Testis (tissue), 5 donors: ENCODE data around the gene HLX. TPM values are rescaled to one million over a fixed set of nuclear protein-coding genes. Genes with fewer than 3 reads are reported as not detected.

Source experiments
- DNase-seq: peaks from one replicate; pipeline ENCODE4 v3.0.0-alpha.2; 2019
- H3K27ac ChIP-seq, 2 donors: fragments of 200-600 bp; sonication (generic); one replicate each; pipeline ENCODE4 v1.5.1; 2019
- H3K27me3 ChIP-seq: fragments of 200-600 bp; sonication (generic); one replicate; pipeline ENCODE4 v1.5.1; 2019
- H3K36me3 ChIP-seq: fragments of 200-600 bp; sonication (generic); one replicate; pipeline ENCODE4 v1.5.1; 2017; ENCODE audit warnings: low read depth; ENCODE audit errors: missing control alignments
- H3K4me1 ChIP-seq: fragments of 200-600 bp; sonication (generic); one replicate; pipeline ENCODE4 v1.5.1; 2019
- H3K4me3 ChIP-seq, 2 donors: fragments of 200-600 bp; sonication (generic); one replicate each; pipeline ENCODE4 v1.5.1; 2017 to 2019
- H3K9me3 ChIP-seq: fragments of 200-600 bp; sonication (generic); one replicate; pipeline ENCODE4 v1.5.1; 2017
- CTCF ChIP-seq, 3 experiments: fragments of 450-650 bp in 2 of 3; fragments of 200-600 bp in 1 of 3; sonication (generic) in 1 of 3; IDR thresholded peaks; one replicate each; pipeline ENCODE4 v1.5.1; 2016 to 2019; ENCODE audit warnings: antibody characterized with exemption in 3 of 3, mild to moderate bottlenecking in 2 of 3, moderate library complexity in 1 of 3
- POLR2A ChIP-seq: fragments of 450-650 bp; IDR thresholded peaks from one replicate; pipeline ENCODE4 v1.6.1; 2017; ENCODE audit warnings: antibody characterized with exemption, mild to moderate bottlenecking, moderate library complexity
- WGBS, 2 donors: methylation state at CpG; one replicate each; pipeline ENCODE4 v1.1.5; 2018; 5-methylcytosine and 5-hydroxymethylcytosine counted together
- intact Hi-C: fragments of 100-400 bp; cut with DNase I; formaldehyde crosslinking; loops from one replicate; pipeline ENCODE4 v1.15.1; 2023; ENCODE audit warnings: low total_unique reads
- long read RNA-seq, 2 donors: transcript quantifications; one replicate each; lab custom pipeline, GENCODE V29; 2026
- polyA plus RNA-seq: library from polyadenylated mRNA; stranded (reverse); fragments of 350-450 nt; fragmentation: Illumina TruSeq; extraction: RNeasy Lipid Tissue Mini Kit (QIAGEN cat#74804); gene quantifications from one replicate; pipeline ENCODE4 v1.2.3, GENCODE V29; 2014; ENCODE audit warnings: low read depth, low replicate concordance; ENCODE audit not compliant: insufficient read depth
- total RNA-seq, 2 donors: library from RNA; depleted of rRNA; stranded (reverse); fragments of >200 nt; gene quantifications; one replicate each; pipeline ENCODE4 v1.2.3, GENCODE V29; 2016

Gene HLX
- total RNA-seq, result 1 to 10 TPM; 3.5 to 5.3 TPM
- 4.0 TPM for polyA plus RNA-seq
- long read RNA-seq, donor 1, full-length matches to known transcripts, result 6 of 6 reads
- long read RNA-seq, donor 1, partial matches to known transcripts, result 0 of 6 reads
- long read RNA-seq, donor 1, other reads (novel, unspliced or antisense), result 0 of 6 reads
- long read RNA-seq, donor 2, full-length matches to known transcripts, result 5 of 5 reads
- long read RNA-seq, donor 2, partial matches to known transcripts, result 0 of 5 reads
- long read RNA-seq, donor 2, other reads (novel, unspliced or antisense), result 0 of 5 reads

GRCh38 chr1:220879076-220879508 lies at the start of gene HLX:
Gene HLX (plus strand): TSS chr1:220879443. CDS start chr1:220879858, 415 bp downstream.
- H3K4me1 ChIP-seq, result peaks cover 4% of the 10 kb centered on the region
- intact Hi-C loops, result no loop called here

GRCh38 chr1:220833436-220833835 lies 45.8 kb upstream of the HLX start:
- no peak for DNase-seq
- intact Hi-C loops, result no loop called here
- H3K4me3 ChIP-seq, result no peak overlapping the region
- no peaks in the 10 kb centered on the region for H3K27me3 ChIP-seq
- H3K36me3 ChIP-seq, result no peaks in the 10 kb centered on the region
- TF ChIP-seq CTCF (IDR thresholded peaks at IDR 0.05), result no peak
- TF ChIP-seq POLR2A, result no peak
- H3K9me3 ChIP-seq, result no peaks in the 10 kb centered on the region
- 58 to 88% methylated on average over 2 of the region's 2 CpGs for WGBS, 2 donors
- no peaks in the 10 kb centered on the region for H3K4me1 ChIP-seq
- no peak overlapping the region for H3K27ac ChIP-seq

More at GRCh38 chr1:220879076-220879508, at the start of gene HLX:
- H3K27me3 ChIP-seq, result no peaks in the 10 kb centered on the region
- peak within 1 kb of the TSS; percentile 69 to 71 for H3K4me3 ChIP-seq
- TF ChIP-seq CTCF (IDR thresholded peaks at IDR 0.05), result no peak
- TF ChIP-seq POLR2A, result no peak
- no peaks in the 10 kb centered on the region for H3K9me3 ChIP-seq
- WGBS, 2 donors, result 0 to 3% methylated on average over 18 to 26 of the region's 26 CpGs
- no peaks in the 10 kb centered on the region for H3K36me3 ChIP-seq
- peak; percentile 85 for DNase-seq
- peak within 1 kb of the TSS; percentile 84 to 95 for H3K27ac ChIP-seq

- Histone ChIP-seq H3K27me3 (no peaks in the 10 kb centered on the region), H3K4me3 (no peak overlapping the region), H3K4me1 (no peaks in the 10 kb centered on the region), H3K36me3 (no peaks in the 10 kb centered on the region), H3K27ac (no peak overlapping the region), H3K9me3 (no peaks in the 10 kb centered on the region)
- WGBS, 2 donors, result 79 to 80% methylated on average over 4 of the region's 4 CpGs
- no peak for TF ChIP-seq POLR2A
- TF ChIP-seq CTCF (IDR thresholded peaks at IDR 0.05), result no peak
- intact Hi-C loops, result no loop called here
- no peak for DNase-seq
Measured at GRCh38 chr1:220834155-220834870, 44.9 kb upstream of the HLX start.

GRCh38 chr1:220838578-220838977 lies 40.7 kb upstream of the HLX start:
- WGBS, 2 donors, result 89 to 95% methylated on average over 5 of the region's 5 CpGs
- H3K36me3 ChIP-seq, result no peaks in the 10 kb centered on the region
- DNase-seq, result no peak
- no peak overlapping the region for H3K27ac ChIP-seq
- TF ChIP-seq POLR2A (no peak), CTCF (IDR thresholded peaks at IDR 0.05) (no peak)
- H3K9me3 ChIP-seq, result no peaks in the 10 kb centered on the region
- intact Hi-C loops, result no loop called here
- H3K27me3 ChIP-seq, result no peaks in the 10 kb centered on the region
- H3K4me1 ChIP-seq, result no peaks in the 10 kb centered on the region
- no peak overlapping the region for H3K4me3 ChIP-seq
